NCI-H1930 (cell line): ENCODE data around the gene C5orf15.
"Not testable (repeated sequence)": the region's sequence is repeated elsewhere in the genome, so short reads cannot be mapped to it uniquely, and the experiment has no call there.

ENCODE experiments used
- DNase-seq, 2 experiments: peaks; one replicate each; lab custom pipeline; 2025; lab: John Stamatoyannopoulos, UW

Gene C5orf15

DNA sequence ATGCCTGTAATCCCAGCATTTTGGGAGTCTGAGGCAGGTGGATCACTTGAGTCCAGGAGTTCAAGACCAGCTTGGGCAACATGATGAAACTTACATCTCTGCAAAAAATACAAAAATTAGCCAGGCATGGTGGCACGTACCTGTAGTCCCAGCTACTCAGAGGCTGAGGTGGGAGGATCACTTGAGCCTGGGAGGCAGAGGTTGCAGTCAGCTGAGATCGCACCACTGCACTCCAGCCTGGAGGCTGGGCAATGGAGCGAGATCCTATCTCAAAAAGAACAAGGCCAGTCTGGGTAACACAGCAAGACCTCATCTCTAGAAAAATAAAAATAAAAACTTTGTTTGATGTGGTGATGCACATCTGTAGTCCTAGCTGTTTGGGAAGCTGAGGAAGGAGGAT is 30.8 kb downstream of the C5orf15 start:
- not testable (repeated sequence) for DNase-seq

DNA sequence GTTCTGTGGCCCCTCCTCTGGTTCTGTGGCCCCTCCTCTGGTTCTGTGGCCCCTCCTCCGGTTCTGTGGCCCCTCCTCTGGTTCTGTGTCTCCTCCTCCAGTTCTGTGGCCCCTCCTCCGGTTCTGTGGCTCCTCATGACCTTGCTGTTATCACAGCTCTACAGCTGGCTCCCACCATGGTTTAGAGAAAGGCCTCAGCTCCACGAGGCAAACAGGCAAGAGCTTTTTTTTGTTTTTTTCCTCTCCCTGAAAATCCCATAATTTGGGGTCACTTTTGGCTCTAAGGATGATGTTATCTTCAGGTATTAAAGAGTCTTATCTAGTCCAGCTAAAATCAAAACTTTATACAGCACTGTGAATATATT is 31.8 kb downstream of the C5orf15 start:
- no peak for DNase-seq

DNA sequence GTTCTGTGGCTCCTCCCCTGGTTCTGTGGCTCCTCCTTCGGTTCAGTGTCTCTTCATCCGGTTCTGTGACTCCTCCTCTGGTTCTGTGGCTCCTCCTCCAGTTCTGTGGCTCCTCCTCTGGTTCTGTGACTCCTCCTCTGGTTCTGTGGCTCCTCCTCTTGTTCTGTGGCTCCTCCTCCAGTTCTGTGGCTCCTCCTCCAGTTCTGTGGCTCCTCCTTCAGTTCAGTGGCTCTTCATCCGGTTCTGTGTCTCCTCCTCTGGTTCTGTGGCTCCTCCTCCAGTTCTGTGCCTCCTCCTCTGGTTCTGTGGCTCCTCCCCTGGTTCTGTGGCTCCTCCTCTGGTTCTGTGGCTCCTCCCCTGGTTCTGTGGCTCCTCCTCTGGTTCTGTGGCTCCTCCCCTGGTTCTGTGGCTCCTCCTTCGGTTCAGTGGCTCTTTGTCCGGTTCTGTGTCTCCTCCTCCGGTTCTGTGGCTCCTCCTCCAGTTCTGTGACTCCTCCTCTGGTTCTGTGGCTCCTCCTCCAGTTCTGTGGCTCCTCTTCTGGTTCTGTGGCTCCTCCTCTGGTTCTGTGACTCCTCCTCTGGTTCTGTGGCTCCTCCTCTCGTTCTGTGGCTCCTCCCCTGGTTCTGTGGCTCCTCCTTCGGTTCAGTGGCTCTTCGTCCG is 32.3 kb downstream of the C5orf15 start:
- not testable (repeated sequence) for DNase-seq

DNA sequence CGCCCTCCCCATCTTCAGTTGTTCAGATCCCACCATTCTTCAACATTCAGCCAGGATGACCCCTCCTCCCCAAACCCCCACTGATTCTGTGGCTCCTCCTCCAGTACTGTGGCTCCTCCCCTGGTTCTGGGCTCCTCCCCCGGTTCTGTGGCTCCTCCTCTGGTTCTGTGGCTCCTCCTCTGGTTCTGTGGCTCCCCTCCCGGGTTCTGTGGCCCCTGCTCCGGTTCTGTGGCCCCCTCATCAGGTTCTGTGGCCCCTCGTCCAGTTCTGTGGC is 32.8 kb downstream of the C5orf15 start:
- no peak for DNase-seq

DNA sequence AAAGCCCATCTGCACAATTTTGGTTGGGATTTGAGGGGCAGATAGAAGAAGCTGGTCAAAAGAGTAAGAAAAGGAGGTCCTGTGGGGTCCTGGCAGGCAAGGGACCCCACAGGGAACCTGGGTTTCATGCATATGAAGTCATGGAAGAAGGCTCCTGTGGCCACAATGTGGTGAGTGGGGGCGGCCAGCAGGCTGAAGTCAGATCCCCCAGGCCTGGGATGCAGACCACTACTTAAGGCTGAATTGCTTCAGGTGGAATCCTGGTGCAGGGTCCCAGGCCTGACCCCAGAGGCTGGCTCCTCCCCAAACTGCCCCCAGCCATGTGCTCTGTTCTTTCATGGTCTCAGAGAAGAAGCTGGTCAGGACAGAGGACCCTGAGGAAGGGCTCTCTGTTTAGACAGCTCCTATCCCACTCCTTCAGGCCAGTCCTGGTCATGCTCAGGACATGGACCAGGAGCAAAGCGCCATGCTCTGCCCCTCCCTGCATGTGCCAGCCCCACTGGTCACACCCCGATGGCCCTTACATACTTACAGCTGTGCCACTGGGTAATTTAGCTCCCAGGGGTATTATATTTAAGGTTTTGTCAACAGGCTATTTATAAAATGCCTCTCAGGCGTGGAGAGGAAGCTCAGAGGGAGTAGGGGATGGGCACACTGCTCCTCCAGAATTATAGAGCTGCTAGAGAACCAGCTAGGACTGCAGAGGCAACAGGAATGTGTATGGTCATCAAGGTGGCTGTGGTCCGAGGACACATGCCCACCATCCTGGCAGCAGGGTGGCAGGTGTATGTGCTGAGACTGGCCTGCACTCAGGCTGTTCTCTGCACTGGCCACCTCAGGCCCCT is 33.4 kb downstream of the C5orf15 start:
- no peak for DNase-seq

DNA sequence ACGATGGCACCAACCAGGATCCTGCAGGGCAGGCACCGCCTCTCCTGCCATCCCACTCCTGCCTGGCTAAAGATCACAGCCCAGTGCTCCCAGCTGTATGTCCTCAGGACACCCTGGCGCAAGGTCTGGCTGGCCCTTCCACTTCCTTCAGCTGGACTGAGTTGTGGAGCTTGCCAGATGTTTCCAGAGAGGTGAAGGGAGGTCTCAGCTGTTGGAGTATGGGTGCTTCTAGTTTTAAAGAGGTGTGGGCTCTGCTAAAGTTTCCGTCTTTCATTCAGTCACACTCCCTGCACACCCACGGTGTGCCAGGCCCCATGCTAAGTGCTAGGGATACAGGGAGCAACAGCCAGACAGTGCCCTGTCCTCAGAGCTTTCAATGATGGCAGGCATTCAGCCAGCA is 34.1 kb downstream of the C5orf15 start:
- no peak for DNase-seq

DNA sequence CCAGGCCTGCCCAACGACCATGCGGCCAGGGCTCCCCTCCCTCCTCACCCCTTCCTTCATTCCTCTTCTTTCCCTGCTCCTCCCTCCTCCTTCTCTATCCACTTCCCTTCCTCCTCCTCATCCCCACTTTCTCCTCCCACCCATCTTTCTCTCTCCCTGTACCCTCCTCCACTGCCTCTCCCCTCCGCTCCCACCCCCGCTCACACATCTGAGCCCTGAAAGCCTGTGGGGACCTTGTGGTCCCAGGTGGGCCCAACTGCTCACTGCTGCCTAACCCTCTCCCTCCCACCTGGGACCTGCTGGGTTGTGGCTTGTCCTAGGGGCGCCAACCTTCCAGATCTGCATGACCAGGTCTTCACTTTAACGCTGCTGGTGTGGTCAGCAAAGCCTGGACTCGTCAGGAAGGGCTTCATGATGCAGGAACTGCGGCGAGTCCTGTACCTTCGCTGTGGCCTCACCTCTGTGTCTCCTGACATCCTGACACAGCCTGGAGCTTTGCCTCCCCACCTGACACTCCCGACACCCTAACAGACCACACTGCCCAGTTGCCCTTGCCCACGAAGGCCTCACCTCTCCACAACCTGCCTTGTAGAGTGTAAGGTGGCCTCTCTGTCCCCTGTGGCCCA is 34.6 kb downstream of the C5orf15 start:
- no peak for DNase-seq

DNA sequence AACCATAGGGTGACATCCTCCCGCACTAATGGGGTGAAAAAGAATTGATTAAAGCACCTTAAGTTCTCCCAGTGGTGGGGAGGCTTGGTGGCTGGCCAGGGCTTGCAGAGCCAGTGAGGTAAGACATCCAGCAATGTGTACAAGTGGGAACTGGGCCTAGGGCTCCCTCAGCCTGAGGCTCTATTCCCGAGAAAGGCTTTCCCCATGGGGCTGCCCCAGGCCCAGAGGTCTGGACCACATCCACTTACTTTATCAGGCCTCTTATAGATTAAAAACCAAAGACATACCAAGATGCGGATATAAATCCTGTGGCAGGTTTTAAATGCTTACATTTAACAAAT is 35.3 kb downstream of the C5orf15 start:
- no peak for DNase-seq

DNA sequence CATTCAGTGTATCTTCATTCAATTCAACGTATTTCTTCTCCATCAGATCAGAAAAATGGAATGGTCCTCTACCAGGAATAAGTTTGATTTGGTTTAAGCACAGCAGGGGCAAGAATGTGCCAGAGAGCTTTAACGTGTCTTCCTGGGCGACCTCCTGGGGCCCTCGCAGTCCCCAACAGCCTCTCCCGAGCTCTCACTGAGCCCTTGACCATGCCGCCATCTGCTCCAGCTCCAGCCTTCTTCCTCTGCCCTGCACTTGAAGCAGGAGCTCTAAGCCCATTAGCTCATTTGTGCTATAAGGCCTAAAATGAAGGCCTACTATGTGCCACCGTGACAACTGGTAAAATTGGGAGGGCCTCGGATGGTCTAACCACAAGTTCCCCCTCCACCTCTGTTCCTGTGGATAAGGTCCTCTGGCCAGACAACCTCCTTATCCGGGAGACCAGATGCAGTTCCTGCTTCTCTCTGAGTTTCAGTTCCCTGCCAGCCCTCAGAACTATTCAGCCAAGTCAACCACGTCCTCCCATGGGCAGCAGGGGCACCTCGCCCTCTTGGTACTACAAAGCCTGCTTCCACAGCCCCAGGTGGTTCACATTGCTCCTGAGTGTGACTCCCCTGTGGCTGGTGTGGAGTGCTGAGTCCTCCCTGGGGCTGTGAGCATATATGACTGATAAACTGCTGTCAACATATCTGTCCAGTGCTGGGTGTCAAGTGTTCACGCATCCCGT is 35.8 kb downstream of the C5orf15 start:
- DNase-seq = no peak

DNA sequence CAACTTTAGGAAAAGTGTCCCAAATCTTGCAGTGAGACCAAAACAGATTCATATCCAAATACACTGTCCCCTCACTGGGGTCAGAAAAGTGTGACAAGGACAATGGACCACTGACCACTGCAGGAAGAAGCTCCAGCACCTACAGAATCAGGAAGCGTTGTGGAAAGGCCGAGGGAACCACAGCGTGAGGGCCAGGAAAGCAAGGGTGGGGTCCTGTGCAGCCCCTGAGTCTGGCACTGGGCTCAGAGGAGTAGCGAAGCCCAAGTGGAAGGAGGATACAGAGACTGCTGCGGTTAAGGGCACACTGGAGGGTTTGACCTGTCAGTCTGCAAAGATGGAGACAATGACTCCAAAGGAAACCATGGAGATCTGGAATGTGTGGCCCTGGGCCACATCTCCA is 36.9 kb downstream of the C5orf15 start:
- DNase-seq = no peak

DNA sequence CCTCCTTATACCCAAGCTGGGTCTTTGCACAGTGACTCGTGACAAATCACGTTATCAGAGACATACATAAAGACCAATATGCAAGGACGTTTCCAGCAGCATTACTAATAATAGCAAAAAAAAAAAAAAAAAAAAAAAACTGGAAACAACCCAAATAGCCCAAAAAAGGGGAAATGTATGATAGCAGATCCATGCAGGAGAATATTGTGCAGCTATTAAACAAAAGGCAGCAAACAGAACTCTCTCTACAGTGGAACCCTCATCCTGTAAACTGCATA is 37.7 kb downstream of the C5orf15 start:
- no peak for DNase-seq

DNA sequence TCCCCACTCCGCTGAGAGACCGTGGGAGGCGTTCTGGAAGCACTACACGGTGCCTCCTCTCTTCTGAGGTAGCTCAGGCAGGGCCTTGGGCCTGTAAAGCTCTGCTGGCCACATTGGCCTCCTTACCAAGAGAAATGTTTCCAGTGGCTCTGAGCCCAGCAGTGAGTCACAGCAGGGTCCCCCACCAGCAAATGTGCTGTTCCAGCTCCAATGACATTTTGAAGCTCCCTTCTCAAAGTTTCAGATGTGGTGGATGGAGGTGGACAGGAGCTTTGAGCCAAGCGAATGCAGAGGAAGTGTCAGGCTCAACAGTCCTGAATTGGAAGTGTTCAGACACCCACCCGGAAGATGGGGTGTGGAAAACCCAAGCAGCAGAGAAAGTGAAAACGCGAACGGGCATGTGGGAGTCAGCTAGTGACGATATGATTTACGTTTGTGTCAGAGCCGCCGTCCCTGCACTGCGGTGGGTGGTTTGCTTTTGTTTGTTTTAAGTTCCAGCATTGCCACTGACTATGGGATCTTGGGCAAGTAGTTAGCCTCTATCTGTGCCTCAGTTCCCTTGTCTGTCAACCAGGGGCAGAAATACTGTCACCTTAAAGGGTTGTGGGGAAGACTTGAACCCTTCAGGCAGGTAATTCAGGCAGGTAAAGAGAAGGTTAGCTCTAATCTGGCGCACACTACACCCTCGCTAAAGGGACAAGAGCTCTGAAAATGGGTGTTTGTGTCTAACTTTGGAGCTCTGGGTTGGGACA is 38.2 kb downstream of the C5orf15 start:
- DNase-seq = no peak

DNA sequence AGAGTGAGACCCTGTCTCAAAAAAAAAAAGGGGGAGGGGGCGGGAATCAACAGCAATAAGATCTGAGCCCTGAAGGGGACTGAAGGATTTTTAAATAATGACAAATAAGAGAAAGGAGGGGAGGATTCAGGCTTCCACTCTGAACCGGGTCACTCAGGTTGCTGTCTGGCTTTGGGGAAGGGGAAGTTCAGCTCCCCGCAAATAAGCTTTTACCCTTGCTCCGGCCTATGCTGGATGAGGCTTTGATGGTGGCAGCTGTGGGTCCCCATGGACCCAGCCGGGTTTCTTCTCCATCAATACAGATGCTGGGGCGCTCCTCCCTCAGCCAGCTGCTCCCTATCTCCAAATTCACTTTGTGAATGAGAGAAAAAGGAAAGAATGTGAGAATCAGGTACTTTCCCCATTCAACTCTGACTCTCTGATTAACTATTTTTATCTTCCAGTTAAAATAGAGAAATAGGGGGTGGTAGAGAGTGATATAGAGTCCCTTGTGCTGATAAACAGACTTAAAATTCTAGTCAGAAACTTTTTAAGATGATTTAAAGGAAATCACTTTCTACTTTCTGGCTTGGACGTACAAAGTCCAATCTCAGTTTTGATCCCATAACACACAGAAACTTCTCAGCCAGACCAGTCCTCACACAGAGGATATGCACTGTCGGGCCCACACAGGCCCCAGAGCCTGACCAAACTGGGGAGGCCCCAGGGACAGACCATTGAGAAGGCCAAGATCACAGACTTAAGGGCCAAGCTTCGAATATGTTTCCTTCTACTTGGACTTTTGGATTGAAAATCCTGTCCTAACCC is 39.6 kb downstream of the C5orf15 start:
- DNase-seq = no peak

DNA sequence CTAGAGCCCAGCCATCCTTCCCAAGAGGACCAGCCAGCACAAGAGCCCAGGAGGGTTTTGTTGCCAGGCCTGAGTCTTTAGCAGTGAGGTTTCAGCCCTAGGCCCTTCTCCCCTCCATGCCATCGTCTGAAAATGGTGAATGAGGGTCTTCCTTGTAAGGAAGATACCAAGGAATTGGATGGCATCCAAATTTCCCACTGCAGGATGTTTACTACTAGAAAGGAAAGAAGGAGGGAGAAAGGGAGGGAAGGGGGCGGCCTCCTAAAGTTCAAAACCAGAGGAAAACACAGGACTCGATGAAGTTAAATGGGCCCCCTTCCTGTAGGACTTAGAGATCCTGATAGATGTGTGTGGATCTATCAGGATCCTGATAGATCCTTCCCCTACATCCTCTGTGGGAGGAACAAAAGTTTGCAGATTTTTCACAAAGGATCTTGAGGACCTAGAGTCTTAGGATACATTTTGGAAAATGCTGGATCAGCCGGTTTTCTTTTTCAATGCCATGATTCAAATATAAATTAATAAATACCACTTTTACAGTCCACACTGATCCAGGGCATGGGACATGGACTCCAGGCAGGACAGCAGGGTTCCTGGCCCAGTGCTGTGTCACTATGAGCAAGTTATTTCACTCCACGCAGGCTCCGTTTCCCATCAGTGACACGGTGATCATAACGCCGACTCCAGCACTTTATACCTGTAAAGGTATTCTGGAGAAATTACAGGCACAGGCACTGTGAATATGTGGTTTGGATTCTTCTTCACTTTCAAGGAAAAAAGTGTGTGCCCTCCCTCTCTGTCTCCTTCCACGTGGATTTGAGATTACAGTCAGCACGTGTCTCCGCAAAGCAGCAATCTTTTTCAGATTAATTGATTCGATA is 40.9 kb downstream of the C5orf15 start:
- DNase-seq = no peak

DNA sequence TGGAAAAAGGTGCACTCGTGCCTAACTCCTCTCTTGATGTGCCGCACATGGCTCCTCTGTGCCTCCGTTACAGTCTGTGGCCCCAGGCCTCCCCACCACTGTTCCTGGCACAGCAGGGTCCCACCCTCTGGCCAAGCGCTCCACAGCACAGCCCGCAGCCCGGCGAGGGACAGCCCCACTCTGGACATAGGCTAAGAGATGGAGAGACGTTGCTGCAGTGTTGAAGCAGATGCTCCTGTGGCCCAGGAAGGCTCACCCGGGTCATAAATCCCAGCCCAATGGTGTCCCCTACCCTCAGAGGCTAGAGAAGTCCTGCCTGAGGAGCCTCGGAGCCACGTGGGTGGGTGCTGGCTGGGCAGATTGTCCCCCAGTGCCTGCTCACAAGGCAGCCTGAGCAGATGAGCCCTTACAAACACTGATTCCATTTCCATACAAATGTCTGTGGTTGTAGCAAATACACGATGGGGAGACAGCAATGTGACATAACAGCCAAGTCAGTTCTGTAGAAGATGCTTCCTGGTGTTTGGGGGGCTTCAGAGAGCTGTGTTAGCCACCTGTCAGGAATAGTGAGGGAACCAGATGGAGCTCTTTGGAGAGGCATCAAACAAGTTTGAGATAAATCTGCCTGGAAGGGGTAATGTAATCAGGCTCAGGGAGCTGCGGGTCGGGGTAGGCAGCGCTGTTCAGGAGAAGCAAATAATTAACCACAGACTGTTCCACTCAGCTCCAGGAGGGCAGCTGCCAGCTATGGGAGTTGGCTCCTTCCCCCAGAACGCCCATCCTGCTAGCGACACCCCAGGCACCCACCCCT is 41.7 kb downstream of the C5orf15 start:
- no peak for DNase-seq

DNA sequence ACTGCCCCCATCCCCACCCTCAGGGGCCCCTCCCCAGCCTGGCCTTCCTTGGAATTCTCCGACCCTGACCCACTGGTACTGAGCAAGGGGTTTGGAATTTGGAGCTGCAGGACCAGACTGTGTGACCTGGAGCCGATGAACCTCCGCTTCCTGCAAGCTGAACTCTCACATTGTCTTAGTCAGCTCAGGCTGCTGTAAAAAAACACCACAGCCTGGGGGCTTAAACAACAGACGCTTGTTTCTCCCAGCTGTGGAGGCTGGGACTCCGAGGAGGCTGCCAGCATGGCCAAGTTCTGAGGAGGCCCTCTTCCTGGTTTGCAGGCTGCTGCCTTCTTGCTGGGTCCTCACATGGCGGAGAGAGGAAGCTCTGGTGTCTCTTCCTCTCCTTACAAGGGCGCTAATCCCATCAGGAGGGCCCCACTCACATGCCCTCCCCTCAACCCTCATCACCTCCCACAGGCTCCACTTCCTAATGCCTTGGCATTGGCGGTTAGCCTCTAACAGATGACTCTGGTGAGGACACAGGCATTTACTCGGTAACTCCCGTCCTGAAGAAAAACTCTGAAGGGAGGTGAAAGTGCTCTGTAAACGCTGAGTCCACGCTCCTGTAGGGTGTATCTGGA is 42.4 kb downstream of the C5orf15 start:
- no peak for DNase-seq

DNA sequence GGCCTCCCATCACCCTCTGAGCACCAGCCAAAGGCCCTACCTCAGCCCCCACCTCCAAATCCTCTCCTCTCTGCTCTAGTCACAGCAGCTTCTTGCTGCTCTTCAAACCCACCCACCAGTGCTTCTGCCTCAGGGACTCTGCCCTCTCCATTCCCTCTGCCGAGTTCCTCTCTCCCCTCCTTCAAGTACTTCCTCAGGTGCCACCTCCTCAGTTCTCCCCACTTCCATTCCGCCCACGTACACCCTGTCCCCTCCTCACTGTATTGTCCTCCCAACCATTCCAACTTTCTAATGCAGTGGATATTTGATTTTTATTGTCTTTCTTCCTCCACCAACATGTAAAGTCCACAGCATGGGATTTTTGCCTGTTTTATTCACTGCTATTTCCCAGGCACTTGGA is 43.2 kb downstream of the C5orf15 start:
- no peak for DNase-seq

DNA sequence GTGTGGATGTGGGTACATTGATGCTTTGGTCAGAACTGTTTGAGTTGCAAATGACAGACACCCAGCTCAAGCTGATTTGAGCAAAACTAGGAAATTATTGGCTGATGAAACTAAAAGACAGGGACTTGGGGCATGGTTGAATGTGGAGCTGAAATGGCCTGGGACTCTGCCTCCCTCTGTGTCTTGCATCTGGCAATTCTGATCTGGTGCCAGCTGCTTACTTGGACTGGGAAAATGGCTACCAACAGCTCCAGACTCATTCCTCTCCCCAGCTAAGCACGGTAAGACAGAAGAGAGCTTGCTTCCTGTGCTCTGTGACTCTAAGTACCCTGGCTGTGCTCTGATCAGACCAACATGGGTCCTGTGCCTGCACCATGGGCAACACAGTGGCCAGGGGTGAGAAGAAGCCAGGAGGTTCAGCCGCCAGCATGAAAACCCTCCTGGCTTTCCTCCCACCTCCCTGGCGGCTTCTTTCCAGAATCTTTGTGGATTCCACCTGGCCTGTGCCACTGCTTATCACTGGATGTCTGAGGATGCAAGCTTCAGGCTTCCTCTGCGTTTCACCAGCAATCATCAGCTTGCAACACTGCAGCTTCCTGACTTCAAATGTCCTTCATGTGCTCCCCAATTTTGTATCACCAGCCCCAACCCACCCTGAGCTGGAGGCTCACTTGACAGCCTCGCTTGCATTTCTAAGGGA is 44.1 kb downstream of the C5orf15 start:
- DNase-seq = no peak

DNA sequence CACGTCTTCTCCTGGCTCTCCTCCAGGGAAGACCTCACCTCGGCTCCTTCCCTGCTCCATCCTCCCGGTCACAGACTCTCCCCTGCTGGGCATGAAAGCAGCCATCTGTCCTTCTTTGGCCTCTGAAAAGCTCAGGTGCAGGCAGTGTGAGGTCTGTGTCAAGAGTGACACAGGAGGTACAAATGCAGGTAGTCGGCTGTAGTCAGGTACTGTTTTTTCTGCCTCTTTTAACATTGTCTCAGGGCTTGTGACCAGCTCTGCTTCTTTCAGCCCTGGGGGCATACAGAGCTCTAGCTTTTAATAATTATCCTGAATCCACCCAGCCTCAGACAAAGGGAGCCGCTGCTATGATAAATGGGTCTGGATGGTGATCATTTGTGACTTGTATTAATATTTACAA is 46.4 kb downstream of the C5orf15 start:
- no peak for DNase-seq
